NCI-H1436 treated with DMSO at 0.1 percent for 48 hours (cell line): Measurements from ENCODE around the gene IL1RAP.
"Not testable (repeated sequence)": the region's sequence is repeated elsewhere in the genome, so short reads cannot be mapped to it uniquely, and the experiment has no call there.

Source experiments
- DNase-seq: peaks from one replicate; lab custom pipeline; 2025; lab: John Stamatoyannopoulos, UW

The IL1RAP gene

DNA sequence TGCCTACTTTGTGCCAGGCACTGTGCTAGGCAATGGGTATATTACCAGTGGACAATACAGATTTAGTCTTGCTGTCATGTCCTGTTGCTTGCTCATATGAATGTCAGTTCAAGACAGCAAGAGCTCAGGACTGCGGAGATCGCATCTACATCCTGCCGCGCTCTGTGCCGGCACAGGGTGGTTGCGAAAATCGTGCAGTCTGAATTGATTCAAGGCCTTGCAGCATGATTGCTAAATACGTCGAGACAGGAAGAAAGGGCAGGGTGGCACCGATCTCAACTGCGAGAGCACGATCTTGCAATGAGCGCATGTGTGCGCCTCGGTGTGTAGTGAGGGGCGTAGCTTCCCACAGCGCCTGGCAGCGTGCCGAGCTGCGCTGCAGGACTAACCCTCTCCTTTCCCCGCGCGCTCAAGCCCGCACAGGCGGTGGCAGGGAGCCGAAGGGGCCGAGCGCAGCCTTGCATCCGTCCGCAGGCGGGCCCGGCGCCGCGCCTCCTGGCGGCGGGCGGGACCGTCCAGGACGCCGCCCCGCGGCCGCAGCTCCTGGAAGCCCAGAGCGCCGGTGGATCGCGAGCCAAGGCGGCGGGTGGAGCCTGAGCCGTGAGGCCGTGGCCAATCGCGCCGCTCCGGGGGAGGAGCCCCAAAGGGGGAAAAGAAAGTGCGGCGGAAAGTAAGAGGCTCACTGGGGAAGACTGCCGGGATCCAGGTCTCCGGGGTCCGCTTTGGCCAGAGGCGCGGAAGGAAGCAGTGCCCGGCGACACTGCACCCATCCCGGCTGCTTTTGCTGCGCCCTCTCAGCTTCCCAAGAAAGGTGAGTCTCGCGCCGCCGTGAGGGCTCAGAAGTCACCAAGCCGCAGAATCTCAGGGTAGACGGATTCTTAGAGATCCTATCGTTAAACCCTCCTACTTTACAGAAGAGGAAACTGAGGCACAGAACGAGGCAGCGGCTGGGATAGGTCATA, at the start of gene IL1RAP:
Gene IL1RAP (plus strand): TSS at position 677 of the 962 bp plus-strand sequence. CDS start 50,205 bp downstream, outside the sequence.
- peak; percentile 45 for DNase-seq

DNA sequence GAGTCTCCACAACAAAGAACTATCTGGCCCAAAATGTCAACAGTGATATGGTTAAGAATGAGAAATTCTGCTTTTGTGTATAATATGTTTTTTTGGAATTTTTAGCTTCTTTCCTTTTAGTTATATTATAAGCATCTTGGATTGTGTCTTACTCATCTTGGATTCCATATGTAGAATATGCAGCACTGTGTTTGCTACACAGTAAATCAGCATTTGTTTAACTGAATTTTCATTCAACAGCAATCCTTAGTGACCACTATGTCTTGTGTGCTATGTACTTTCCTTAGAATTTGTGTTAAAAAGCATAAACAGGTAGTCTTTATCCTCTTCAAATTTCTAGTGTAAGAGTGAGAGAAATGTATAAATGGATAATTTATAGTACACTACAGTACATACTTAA, 46.0 kb upstream of the IL1RAP start:
- DNase-seq = no peak

DNA sequence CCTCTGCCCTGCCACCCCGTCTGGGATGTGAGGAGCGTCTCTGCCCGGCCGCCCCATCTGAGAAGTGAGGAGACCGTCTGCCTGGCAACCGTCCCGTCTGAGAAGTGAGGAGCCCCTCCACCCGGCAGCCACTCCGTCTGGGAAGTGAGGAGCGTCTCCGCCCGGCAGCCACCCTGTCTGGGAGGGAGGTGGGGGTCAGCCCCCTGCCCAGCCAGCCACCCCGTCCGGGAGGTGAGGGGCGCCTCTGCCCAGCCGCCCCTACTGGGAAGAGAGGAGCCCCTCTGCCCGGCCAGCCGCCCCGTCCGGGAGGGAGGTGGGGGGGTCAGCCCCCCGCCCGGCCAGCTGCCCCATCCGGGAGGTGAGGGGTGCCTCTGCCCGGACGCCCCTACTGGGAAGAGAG, 40.6 kb upstream of the IL1RAP start:
- DNase-seq = not testable (repeated sequence)

DNA sequence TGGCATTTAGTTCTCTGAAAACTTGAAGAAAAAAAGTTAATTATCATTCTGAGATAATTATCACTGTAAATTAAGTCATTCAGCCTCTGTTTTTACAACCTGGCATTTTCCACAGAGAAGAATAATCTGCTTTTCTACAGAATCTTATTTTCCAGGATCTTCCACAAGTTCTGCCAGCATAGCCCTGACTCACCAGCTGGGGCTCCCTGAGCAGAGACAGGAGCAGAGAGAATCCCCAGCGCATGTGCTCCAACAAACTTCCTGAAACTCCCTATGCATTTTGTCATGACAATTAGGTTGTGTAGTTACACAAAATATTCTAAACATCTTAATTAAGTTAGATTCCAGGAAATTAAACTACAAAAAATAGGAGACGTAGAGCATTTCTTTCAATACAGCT, 32.1 kb upstream of the IL1RAP start:
- no peak for DNase-seq

DNA sequence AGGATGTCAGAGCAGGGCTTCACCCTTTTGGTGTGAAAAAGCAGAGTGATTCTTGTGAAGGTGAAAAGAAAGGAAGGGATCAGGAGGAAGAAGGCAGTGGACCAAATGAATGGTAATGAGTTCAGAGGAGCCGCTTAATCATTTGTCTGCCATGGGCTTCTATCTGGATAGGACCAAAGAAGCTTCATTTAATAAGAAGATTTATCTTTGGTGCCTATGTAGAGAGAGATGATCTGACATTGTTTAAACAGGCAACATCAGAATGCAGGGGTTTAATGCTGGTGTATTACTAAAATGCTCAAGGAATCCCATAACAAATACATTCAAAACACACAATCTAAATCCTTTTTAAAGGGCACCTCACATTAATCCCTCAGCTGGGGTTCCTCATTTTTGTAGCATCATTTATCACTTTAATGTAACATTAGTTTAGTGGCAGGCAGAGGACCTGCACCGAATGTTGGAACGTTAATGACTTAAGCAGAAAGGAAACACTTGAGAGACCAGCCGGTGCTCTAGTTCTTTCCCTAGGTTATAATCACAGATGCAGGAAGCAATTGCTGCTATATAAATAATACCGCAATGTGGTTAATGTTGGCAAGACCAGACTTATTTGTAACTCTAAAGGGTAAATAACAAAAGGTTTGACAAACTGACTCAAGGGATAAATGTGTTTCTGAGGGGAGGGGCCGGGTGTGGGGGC, 27.9 kb upstream of the IL1RAP start:
- no peak for DNase-seq

GRCh38 chr3:190486533-190486864, 27.4 kb upstream of the IL1RAP start:
- no peak for DNase-seq

DNA sequence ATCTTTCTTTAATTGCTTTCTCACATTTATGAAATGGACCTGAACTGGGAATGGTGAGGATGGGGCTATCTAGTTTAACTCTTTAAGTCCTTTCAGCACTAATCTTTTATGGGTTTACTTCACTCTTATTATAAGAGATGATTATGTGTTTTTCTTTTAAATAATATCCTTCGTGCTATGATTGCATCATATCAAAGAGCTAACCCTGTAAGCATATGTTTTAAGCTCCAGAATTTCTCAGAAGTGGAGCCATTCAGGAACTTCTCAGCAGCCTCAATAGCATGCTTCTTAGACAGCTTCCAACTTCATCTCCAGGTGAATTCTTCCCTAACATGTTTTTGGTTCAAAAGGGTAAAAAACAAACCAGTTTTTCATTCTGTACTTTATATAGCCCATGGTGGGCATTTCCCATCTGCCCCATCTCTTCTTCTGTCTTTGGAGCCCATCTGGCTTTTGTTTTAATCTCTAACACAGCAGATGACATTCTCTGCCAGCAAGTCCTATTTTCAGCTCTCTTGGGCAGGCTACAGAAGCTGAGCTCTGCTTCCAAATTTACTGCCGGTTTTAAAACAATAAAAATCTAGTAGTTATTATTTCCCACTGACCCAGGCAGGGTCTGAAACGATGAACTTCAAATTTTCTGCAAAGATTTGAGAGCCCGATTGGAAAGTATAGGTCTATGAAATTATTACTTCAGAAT, 26.8 kb upstream of the IL1RAP start:
- DNase-seq = no peak

GRCh38 chr3:190491533-190492054, 22.3 kb upstream of the IL1RAP start:
- DNase-seq = no peak

- DNase-seq = no peak
Observed at GRCh38 chr3:190492129-190492528, 21.8 kb upstream of the IL1RAP start.

DNA sequence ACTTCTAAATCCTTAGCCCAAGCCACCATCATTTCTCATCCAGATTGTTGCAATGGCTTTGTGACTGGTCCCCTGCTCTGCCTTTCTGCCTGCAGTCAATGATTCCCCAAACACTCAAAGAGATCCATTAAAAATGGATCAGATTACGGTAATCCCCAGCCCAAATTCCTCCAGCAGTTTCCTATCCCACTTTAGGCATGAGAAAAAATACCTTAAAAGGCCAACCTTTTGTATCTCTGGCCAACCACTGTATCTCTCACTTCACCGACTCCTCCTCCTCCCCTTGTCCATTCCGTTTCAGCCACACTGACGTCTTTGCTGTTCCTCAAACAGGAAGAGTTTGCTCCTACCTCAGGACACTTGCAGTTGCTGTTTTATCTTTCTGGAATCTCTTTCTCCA, 20.9 kb upstream of the IL1RAP start:
- no peak for DNase-seq

GRCh38 chr3:190494907-190495306, 19.0 kb upstream of the IL1RAP start:
- DNase-seq = no peak

DNA sequence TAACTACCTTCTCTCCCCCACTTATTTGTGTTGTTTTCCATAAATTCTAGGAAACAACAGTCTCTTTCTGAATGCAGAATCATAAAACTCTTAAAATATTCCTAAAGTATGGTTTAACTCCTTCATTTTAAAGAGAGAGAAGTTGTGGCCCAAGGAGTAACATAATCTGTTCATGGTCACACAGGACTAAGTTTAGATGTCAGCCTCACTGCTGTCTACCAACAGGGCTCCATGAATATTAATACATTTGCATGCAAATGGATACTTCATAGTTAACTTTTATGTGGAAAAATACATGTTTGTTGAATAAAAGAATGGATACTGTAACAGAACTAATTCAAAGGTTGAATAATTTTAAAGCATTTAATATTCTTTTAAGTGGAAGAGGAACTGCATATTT, 18.5 kb upstream of the IL1RAP start:
- no peak for DNase-seq

GRCh38 chr3:190495796-190496195, 18.1 kb upstream of the IL1RAP start:
- DNase-seq = no peak

DNA sequence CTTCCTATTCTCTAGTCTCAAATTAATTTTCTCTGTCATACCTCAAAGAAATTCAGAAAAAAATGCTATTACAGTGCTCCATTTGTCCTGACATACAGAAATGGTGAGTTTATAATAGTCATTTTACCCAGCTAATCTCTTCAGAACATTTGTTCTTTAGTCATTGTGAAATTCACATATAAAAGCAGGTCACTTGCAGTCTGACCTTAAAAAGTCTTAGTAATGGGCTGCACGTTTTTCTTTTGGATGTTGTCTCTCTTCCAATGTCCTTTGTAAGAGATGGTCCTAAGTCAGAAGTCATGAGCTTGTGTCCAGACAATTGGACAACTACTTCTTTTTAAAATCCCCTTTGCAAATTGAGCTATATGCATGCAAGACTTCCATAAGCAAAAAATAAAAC, 17.0 kb upstream of the IL1RAP start:
- DNase-seq = no peak

- no peak for DNase-seq
Observed at GRCh38 chr3:190497811-190498210, 16.1 kb upstream of the IL1RAP start.

- DNase-seq = no peak
Observed at GRCh38 chr3:190498293-190498692, 15.6 kb upstream of the IL1RAP start.

DNA sequence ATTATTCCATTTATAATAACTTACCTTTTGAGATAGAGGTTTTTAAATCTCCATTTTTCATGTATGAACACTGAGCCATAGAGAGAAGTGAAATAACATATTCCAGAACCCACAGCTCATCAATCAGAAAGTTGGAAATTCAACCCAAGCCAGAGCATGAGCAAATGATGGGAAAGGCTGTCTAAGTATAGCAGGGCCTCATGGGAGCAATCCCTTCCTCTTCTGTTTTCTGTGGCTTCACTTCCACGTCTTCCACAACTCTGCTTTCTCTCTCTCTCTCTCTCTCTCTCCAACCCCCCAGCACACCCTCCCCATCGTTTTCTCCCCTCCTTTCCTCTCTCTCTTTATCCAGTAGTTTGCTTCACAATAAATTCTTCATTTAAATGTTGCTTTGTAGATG, 14.8 kb upstream of the IL1RAP start:
- no peak for DNase-seq

GRCh38 chr3:190502946-190503345, 10.9 kb upstream of the IL1RAP start:
- no peak for DNase-seq

- no peak for DNase-seq
Observed at GRCh38 chr3:190504354-190505125, 9.3 kb upstream of the IL1RAP start.

DNA sequence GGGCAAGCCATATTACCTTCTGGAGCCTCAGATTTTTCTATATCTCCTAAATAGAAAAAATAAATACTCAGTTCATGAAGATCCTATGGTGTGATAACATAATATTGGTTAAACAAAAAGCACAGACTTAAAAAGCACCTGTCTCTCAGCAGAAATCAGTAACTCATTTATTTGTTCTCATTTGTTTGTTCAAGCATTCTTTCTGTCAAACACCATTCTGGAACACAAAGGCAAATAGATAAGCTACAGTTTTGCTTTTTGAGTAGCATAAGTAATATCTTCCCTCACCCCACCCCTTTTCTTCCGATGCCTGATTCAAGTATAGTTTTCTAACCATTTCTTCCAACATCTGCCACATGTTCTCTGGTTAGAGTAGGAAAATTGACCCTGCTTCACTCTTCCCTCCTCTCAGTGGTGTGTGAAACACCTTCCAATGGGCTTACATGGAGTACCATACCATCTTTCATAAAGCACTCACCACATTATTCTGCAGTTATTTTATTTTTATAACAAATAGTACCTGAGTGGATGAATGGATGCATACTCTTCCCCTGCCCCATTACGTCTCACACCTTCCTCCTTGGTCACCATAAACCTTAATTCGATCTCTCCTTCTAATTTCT, 8.4 kb upstream of the IL1RAP start:
- DNase-seq = no peak

- no peak for DNase-seq
Observed at GRCh38 chr3:190506271-190506670, 7.6 kb upstream of the IL1RAP start.
